GM12872 (cell line): Measurements from ENCODE around the gene BCAR3.

ENCODE experiments used
- TF ChIP-seq, protein P1 (sequence below): IDR thresholded peaks from 3 replicates; pipeline ENCODE4 v1.5.1; 2011; ENCODE audit warnings: low read depth, mild to moderate bottlenecking, low read length, moderate library complexity; ENCODE audit not compliant: insufficient read depth

Gene BCAR3

GRCh38 chr1:93663208-93663614 lies 18.4 kb downstream of the BCAR3 start:
- TF ChIP-seq, protein P1, sequence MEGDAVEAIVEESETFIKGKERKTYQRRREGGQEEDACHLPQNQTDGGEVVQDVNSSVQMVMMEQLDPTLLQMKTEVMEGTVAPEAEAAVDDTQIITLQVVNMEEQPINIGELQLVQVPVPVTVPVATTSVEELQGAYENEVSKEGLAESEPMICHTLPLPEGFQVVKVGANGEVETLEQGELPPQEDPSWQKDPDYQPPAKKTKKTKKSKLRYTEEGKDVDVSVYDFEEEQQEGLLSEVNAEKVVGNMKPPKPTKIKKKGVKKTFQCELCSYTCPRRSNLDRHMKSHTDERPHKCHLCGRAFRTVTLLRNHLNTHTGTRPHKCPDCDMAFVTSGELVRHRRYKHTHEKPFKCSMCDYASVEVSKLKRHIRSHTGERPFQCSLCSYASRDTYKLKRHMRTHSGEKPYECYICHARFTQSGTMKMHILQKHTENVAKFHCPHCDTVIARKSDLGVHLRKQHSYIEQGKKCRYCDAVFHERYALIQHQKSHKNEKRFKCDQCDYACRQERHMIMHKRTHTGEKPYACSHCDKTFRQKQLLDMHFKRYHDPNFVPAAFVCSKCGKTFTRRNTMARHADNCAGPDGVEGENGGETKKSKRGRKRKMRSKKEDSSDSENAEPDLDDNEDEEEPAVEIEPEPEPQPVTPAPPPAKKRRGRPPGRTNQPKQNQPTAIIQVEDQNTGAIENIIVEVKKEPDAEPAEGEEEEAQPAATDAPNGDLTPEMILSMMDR = no peak

- TF ChIP-seq, protein P1 = no peak
Measured at GRCh38 chr1:93662481-93663207, 19.0 kb downstream of the BCAR3 start.

DNA sequence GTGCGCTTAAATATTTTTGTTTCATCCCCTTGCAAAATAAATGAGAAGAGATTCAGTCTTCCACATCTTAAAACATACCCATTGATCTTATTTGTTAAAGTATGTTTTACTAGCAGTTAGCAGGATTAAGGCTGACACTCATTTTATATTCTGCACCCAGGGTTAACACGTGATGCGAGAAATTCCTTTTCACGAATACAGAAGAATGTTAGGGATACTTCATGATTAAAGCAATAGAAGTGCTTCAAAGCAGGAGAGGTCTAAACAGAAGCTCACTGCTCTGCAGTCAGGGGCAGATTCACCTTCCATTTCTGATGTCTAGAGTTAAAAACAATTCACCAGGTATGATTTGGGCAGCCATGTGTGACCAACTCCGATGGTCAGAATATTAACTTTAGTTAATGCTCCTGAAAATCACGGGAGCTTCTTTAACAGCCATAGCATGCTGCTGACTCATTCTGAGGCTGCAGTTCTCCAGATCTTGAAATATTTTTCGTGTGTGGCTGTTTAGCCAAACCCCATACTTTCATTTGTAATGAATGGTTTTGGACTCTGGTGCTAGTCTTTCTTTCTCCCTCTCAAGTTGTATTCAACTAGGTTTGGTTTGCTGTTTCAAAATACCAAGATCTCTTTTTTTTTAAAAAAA lies 19.7 kb downstream of the BCAR3 start:
- TF ChIP-seq, protein P1 = no peak

DNA sequence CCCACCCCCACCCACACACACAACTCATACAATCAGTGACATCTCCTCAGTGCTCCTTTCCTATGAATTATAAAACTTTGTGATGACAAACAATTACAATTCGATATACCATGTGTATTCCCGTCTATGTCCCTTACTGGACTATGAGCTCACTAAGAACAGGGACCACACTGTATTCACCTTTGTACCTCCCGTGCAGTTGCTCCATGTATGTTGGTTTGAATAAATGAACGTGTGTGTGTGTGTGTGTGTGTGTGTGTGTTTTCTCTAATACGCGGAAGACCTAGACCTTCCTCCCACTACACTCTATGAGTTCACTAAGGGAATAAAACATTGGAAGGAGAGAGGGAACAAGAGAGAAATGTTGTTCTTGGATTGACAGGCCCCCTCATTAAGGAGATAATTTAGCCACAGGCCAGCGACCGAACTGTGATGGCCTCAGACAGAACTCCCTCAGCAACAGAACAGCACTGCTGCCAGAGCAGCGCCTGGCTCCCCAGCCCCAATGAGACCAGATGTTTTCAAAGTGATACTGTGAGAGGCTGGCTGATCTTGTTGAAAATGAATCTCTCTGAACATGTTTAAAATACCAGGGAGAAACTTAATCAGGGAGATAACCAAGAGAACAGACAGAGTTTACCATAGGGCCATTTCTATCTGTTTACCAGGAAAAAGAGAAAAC lies 21.7 kb downstream of the BCAR3 start:
- TF ChIP-seq, protein P1 = no peak

- TF ChIP-seq, protein P1 = no peak
Measured at GRCh38 chr1:93658188-93658587, 23.4 kb downstream of the BCAR3 start.

- TF ChIP-seq, protein P1 = no peak
Measured at GRCh38 chr1:93656491-93656890, 25.1 kb downstream of the BCAR3 start.

DNA sequence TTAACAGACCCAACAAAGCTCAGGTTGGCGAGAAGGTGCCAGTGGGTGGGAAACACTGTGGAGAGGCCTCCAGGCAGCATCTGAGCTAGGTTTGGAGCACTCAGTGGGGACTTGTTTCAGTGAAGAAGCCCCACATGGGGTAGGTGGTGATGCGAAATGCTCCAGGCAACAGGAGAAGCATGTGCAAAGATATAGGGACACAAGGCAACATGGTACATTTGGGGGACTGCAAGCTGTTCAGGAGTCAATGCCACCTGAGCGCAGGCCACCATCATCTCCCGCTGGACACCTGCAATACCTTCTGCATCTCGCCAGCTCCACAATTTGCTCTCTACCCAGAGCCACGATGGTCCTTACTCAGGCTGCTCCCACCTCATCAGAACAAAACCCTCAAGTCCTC lies 28.0 kb downstream of the BCAR3 start:
- TF ChIP-seq, protein P1 = no peak
